ENCODE measurements around the gene EGR2.

The EGR2 gene

GRCh38 chr10:62764011-62764410 is 52.2 kb downstream of the EGR2 start:
- no peak for DNase-seq (ENCODE audit: low read depth)
- TF ChIP-seq CTCF (IDR thresholded peaks at IDR 0.05; ENCODE audit: insufficient read depth, low read depth, low read length, missing control alignments) = no peak
- no peak overlapping the region for H3K4me3 ChIP-seq (ENCODE audit: low read length)

- DNase-seq (ENCODE audit: low read depth) = no peak
- no peak for TF ChIP-seq CTCF (IDR thresholded peaks at IDR 0.05; ENCODE audit: insufficient read depth, low read depth, low read length, missing control alignments)
- H3K4me3 ChIP-seq (ENCODE audit: low read length) = no peak overlapping the region
These were observed 53.0 kb downstream of the EGR2 start for GRCh38 chr10:62763155-62763554.
